ENCODE data around the gene KCNK1.

KCNK1 gene

GRCh38 chr1:233710507-233710906 is 96.6 kb downstream of the KCNK1 start:
- Histone ChIP-seq H3K4me3 (ENCODE audit: low read length) (no peak overlapping the region), H3K9ac (ENCODE audit: low read length) (no peak overlapping the region), H3K4me1 (ENCODE audit: control insufficient read depth, insufficient read depth, low read length) (peaks cover 9% of the 10 kb centered on the region), H3K9me3 (ENCODE audit: control insufficient read depth, low read length) (no peaks in the 10 kb centered on the region), H3K36me3 (ENCODE audit: control insufficient read depth, insufficient read depth, low read length, severe bottlenecking) (no peaks in the 10 kb centered on the region), H3K27me3 (replicated peaks; ENCODE audit: control insufficient read depth, insufficient read depth, low read length) (peaks cover 3% of the 10 kb centered on the region)
- DNase-seq (ENCODE audit: low read depth) = no peak

- Histone ChIP-seq H3K4me3 (ENCODE audit: low read length) (no peak overlapping the region), H3K9me3 (ENCODE audit: control insufficient read depth, low read length) (peaks cover 4% of the 10 kb centered on the region), H3K9ac (ENCODE audit: low read length) (no peak overlapping the region), H3K4me1 (ENCODE audit: control insufficient read depth, insufficient read depth, low read length) (no peaks in the 10 kb centered on the region), H3K36me3 (ENCODE audit: control insufficient read depth, insufficient read depth, low read length, severe bottlenecking) (no peaks in the 10 kb centered on the region), H3K27me3 (replicated peaks; ENCODE audit: control insufficient read depth, insufficient read depth, low read length) (peaks cover 3% of the 10 kb centered on the region)
- no peak for DNase-seq (ENCODE audit: low read depth)
These were observed 100.8 kb downstream of the KCNK1 start for GRCh38 chr1:233714631-233715217.

- no peaks in the 10 kb centered on the region for H3K4me1 ChIP-seq (ENCODE audit: control insufficient read depth, insufficient read depth, low read length)
- peaks cover 3% of the 10 kb centered on the region for H3K27me3 ChIP-seq (replicated peaks; ENCODE audit: control insufficient read depth, insufficient read depth, low read length)
- peaks cover 4% of the 10 kb centered on the region for H3K9me3 ChIP-seq (ENCODE audit: control insufficient read depth, low read length)
- H3K36me3 ChIP-seq (ENCODE audit: control insufficient read depth, insufficient read depth, low read length, severe bottlenecking) = no peaks in the 10 kb centered on the region
- DNase-seq (ENCODE audit: low read depth) = no peak
- H3K9ac ChIP-seq (ENCODE audit: low read length) = no peak overlapping the region
- no peak overlapping the region for H3K4me3 ChIP-seq (ENCODE audit: low read length)
These were observed 104.2 kb downstream of the KCNK1 start for GRCh38 chr1:233718057-233718456.

- no peak overlapping the region for H3K4me3 ChIP-seq (ENCODE audit: low read length)
- no peaks in the 10 kb centered on the region for H3K4me1 ChIP-seq (ENCODE audit: control insufficient read depth, insufficient read depth, low read length)
- H3K27me3 ChIP-seq (replicated peaks; ENCODE audit: control insufficient read depth, insufficient read depth, low read length) = no peaks in the 10 kb centered on the region
- H3K9ac ChIP-seq (ENCODE audit: low read length) = no peak overlapping the region
- no peaks in the 10 kb centered on the region for H3K36me3 ChIP-seq (ENCODE audit: control insufficient read depth, insufficient read depth, low read length, severe bottlenecking)
- DNase-seq (ENCODE audit: low read depth) = no peak
- H3K9me3 ChIP-seq (ENCODE audit: control insufficient read depth, low read length) = peaks cover 4% of the 10 kb centered on the region
These were observed 105.9 kb downstream of the KCNK1 start for GRCh38 chr1:233719655-233720341.

GRCh38 chr1:233721004-233721595 is 107.2 kb downstream of the KCNK1 start:
- no peak overlapping the region for H3K9ac ChIP-seq (ENCODE audit: low read length)
- H3K4me3 ChIP-seq (ENCODE audit: low read length) = no peak overlapping the region
- no peaks in the 10 kb centered on the region for H3K27me3 ChIP-seq (replicated peaks; ENCODE audit: control insufficient read depth, insufficient read depth, low read length)
- H3K36me3 ChIP-seq (ENCODE audit: control insufficient read depth, insufficient read depth, low read length, severe bottlenecking) = no peaks in the 10 kb centered on the region
- peaks cover 4% of the 10 kb centered on the region for H3K9me3 ChIP-seq (ENCODE audit: control insufficient read depth, low read length)
- no peaks in the 10 kb centered on the region for H3K4me1 ChIP-seq (ENCODE audit: control insufficient read depth, insufficient read depth, low read length)
- no peak for DNase-seq (ENCODE audit: low read depth)

Measured in adipocyte (in vitro differentiated cells).